ENCODE results near the gene DCDC2.
"Not testable (repeated sequence)": the region's sequence is repeated elsewhere in the genome, so short reads cannot be mapped to it uniquely, and the experiment has no call there.

The DCDC2 gene

GRCh38 chr6:24378473-24379097 lies 20.7 kb upstream of the DCDC2 start:
- no peak for FAIRE-seq

- no peak for FAIRE-seq
Observed at GRCh38 chr6:24376871-24377270, 19.0 kb upstream of the DCDC2 start.

- no peak for FAIRE-seq
Observed at GRCh38 chr6:24374612-24375011, 16.8 kb upstream of the DCDC2 start.

- not testable (repeated sequence) for FAIRE-seq
Observed at GRCh38 chr6:24365103-24365633, 7.3 kb upstream of the DCDC2 start.

GRCh38 chr6:24362363-24362762 lies 4.5 kb upstream of the DCDC2 start:
- FAIRE-seq = peak; percentile 100

- no peak for FAIRE-seq
Observed at GRCh38 chr6:24359640-24360454, 2.0 kb upstream of the DCDC2 start.

GRCh38 chr6:24358219-24358821 lies 461 bp upstream of the DCDC2 start:
- FAIRE-seq = no peak

GRCh38 chr6:24356310-24356973 lies 1.4 kb downstream of the DCDC2 start:
- no peak for FAIRE-seq

- FAIRE-seq = no peak
Observed at GRCh38 chr6:24355393-24355792, 2.5 kb downstream of the DCDC2 start.

GRCh38 chr6:24353861-24354260 lies 4.0 kb downstream of the DCDC2 start:
- FAIRE-seq = no peak

GRCh38 chr6:24352434-24352833 lies 5.4 kb downstream of the DCDC2 start:
- no peak for FAIRE-seq

GRCh38 chr6:24344976-24345375 lies 12.9 kb downstream of the DCDC2 start:
- FAIRE-seq = no peak

- peak; percentile 63 for FAIRE-seq
Observed at GRCh38 chr6:24340998-24341938, 16.6 kb downstream of the DCDC2 start.

- FAIRE-seq = no peak
Observed at GRCh38 chr6:24339932-24340331, 17.9 kb downstream of the DCDC2 start.

- FAIRE-seq = no peak
Observed at GRCh38 chr6:24334285-24334684, 23.6 kb downstream of the DCDC2 start.

GRCh38 chr6:24332317-24332716 lies 25.5 kb downstream of the DCDC2 start:
- FAIRE-seq = no peak

- peak; percentile 86 for FAIRE-seq
Observed at GRCh38 chr6:24330137-24330732, 27.6 kb downstream of the DCDC2 start.

- no peak for FAIRE-seq
Observed at GRCh38 chr6:24329451-24329850, 28.4 kb downstream of the DCDC2 start.

- no peak for FAIRE-seq
Observed at GRCh38 chr6:24329022-24329421, 28.8 kb downstream of the DCDC2 start.

- no peak for FAIRE-seq
Observed at GRCh38 chr6:24327756-24328155, 30.1 kb downstream of the DCDC2 start.

GRCh38 chr6:24325978-24326377 lies 31.9 kb downstream of the DCDC2 start:
- FAIRE-seq = no peak

- no peak for FAIRE-seq
Observed at GRCh38 chr6:24324617-24325016, 33.2 kb downstream of the DCDC2 start.
